Measurements from ENCODE around the gene HSD11B2.
A peak's percentile ranks its signal among the peaks of the same experiment; 100 is the strongest.

The HSD11B2 gene

GRCh38 chr16:67454104-67454503 lies 23.2 kb downstream of the HSD11B2 start:
- no peak overlapping the region for H3K4me3 ChIP-seq (ENCODE audit: low read depth, low read length)
- in situ Hi-C loops (cut with HindIII; ENCODE audit: low sequenced_read_pairs): no loop called here
- no peak for DNase-seq (ENCODE audit: low read depth)
- no peak for TF ChIP-seq CTCF (IDR thresholded peaks at IDR 0.05; ENCODE audit: low read depth, low read length, missing control alignments)

GRCh38 chr16:67454852-67455251 lies 23.9 kb downstream of the HSD11B2 start:
- no peak for TF ChIP-seq CTCF (IDR thresholded peaks at IDR 0.05; ENCODE audit: low read depth, low read length, missing control alignments)

GRCh38 chr16:67456391-67457081 lies 25.6 kb downstream of the HSD11B2 start:
- H3K4me3 ChIP-seq (ENCODE audit: low read depth, low read length): no peak overlapping the region
- DNase-seq (ENCODE audit: low read depth): peak; percentile 22
- TF ChIP-seq CTCF (IDR thresholded peaks at IDR 0.05; ENCODE audit: low read depth, low read length, missing control alignments): peak; percentile 65
- in situ Hi-C loops (cut with HindIII; ENCODE audit: low sequenced_read_pairs): no loop called here

More at GRCh38 chr16:67454852-67455251, 23.9 kb downstream of the HSD11B2 start:
- no peak overlapping the region for H3K4me3 ChIP-seq (ENCODE audit: low read depth, low read length)
- in situ Hi-C loops (cut with HindIII; ENCODE audit: low sequenced_read_pairs): no loop called here
- no peak for DNase-seq (ENCODE audit: low read depth)

GRCh38 chr16:67457611-67458010 lies 26.7 kb downstream of the HSD11B2 start:
- TF ChIP-seq CTCF (IDR thresholded peaks at IDR 0.05; ENCODE audit: low read depth, low read length, missing control alignments): no peak
- no peak overlapping the region for H3K4me3 ChIP-seq (ENCODE audit: low read depth, low read length)
- in situ Hi-C loops (cut with HindIII; ENCODE audit: low sequenced_read_pairs): no loop called here
- no peak for DNase-seq (ENCODE audit: low read depth)

- in situ Hi-C loops (cut with HindIII; ENCODE audit: low sequenced_read_pairs): no loop called here
- no peak overlapping the region for H3K4me3 ChIP-seq (ENCODE audit: low read depth, low read length)
- no peak for TF ChIP-seq CTCF (IDR thresholded peaks at IDR 0.05; ENCODE audit: low read depth, low read length, missing control alignments)
- DNase-seq (ENCODE audit: low read depth): no peak
Observed at GRCh38 chr16:67458121-67458641, 27.3 kb downstream of the HSD11B2 start.

- in situ Hi-C loops (cut with HindIII; ENCODE audit: low sequenced_read_pairs): no loop called here
- no peak for DNase-seq (ENCODE audit: low read depth)
- no peak for TF ChIP-seq CTCF (IDR thresholded peaks at IDR 0.05; ENCODE audit: low read depth, low read length, missing control alignments)
- no peak overlapping the region for H3K4me3 ChIP-seq (ENCODE audit: low read depth, low read length)
Observed at GRCh38 chr16:67459066-67459860, 28.3 kb downstream of the HSD11B2 start.

Measured in astrocyte of the cerebellum (primary cell).